Astrocyte of the spinal cord (primary cell): ENCODE results near the gene FOXQ1.

Source experiments
- DNase-seq: peaks from one replicate; pipeline ENCODE4 v3.0.0; 2011; ENCODE audit warnings: low read depth, low spot score
- H3K4me3 ChIP-seq: 2 replicates; pipeline ENCODE4 v1.5.1; 2011; ENCODE audit warnings: low read depth, mild to moderate bottlenecking, low read length, moderate library complexity
- CTCF ChIP-seq: IDR thresholded peaks from 2 replicates; pipeline ENCODE4 v1.5.1; 2012; ENCODE audit warnings: low read depth, mild to moderate bottlenecking, low read length, inconsistent platforms
- in situ Hi-C: cut with HindIII; loops from 2 replicates; pipeline ENCODE4 v1.10.0; 2017; ENCODE audit warnings: low sequenced_read_pairs

Gene FOXQ1

GRCh38 chr6:1266686-1267056 is 45.2 kb upstream of the FOXQ1 start:
- no peak for DNase-seq
- in situ Hi-C loops = no loop called here
- no peak overlapping the region for H3K4me3 ChIP-seq
- no peak for TF ChIP-seq CTCF

- peak; percentile 36 for DNase-seq
- H3K4me3 ChIP-seq = no peak overlapping the region
- in situ Hi-C loops = no loop called here
- TF ChIP-seq CTCF = no peak
Measured at GRCh38 chr6:1267057-1267732, 44.7 kb upstream of the FOXQ1 start.

GRCh38 chr6:1267790-1268762 is 43.8 kb upstream of the FOXQ1 start:
- DNase-seq = no peak
- TF ChIP-seq CTCF = no peak
- in situ Hi-C loops = no loop called here
- no peak overlapping the region for H3K4me3 ChIP-seq

GRCh38 chr6:1271071-1271763 is 40.7 kb upstream of the FOXQ1 start:
- DNase-seq = no peak
- no peak for TF ChIP-seq CTCF
- H3K4me3 ChIP-seq = no peak overlapping the region
- in situ Hi-C loops = no loop called here

GRCh38 chr6:1278061-1278720 is 33.7 kb upstream of the FOXQ1 start:
- in situ Hi-C loops = no loop called here
- no peak for TF ChIP-seq CTCF
- DNase-seq = no peak
- H3K4me3 ChIP-seq = no peak overlapping the region

- in situ Hi-C loops = no loop called here
Measured at GRCh38 chr6:1279065-1279464, 32.8 kb upstream of the FOXQ1 start.

More at GRCh38 chr6:1279065-1279464, 32.8 kb upstream of the FOXQ1 start:
- TF ChIP-seq CTCF = no peak
- H3K4me3 ChIP-seq = no peak overlapping the region
- DNase-seq = no peak
